Measurements from ENCODE around the gene KLF12.

DNA sequence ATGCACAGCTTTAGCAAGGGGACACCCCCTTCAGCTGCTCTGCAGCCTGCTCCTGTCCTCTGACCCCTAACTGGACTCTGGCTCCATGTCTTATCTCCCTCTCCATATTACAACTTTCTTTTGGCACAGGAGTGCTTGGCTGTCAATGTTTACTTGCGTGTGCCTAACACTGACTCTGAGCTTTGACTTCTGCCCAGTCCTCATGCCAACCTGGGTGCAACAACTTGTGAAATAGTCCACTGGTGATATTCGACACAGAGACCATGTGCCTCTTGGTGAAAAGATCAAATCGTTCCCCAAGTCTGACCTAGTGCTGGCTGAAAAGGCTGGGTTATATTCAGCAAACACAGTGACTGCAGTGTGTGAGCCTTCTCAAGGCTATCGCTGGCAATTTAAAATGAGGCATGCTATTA lies 34.1 kb upstream of the KLF12 start:
- TF ChIP-seq, protein P1, sequence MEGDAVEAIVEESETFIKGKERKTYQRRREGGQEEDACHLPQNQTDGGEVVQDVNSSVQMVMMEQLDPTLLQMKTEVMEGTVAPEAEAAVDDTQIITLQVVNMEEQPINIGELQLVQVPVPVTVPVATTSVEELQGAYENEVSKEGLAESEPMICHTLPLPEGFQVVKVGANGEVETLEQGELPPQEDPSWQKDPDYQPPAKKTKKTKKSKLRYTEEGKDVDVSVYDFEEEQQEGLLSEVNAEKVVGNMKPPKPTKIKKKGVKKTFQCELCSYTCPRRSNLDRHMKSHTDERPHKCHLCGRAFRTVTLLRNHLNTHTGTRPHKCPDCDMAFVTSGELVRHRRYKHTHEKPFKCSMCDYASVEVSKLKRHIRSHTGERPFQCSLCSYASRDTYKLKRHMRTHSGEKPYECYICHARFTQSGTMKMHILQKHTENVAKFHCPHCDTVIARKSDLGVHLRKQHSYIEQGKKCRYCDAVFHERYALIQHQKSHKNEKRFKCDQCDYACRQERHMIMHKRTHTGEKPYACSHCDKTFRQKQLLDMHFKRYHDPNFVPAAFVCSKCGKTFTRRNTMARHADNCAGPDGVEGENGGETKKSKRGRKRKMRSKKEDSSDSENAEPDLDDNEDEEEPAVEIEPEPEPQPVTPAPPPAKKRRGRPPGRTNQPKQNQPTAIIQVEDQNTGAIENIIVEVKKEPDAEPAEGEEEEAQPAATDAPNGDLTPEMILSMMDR (IDR thresholded peaks at IDR 0.05 in 4 of 5, conservative IDR thresholded peaks at IDR 0.05 in 1 of 5) = no peak
- peak in 1 of 2 donors; percentile 22 for TF ChIP-seq POLR2A (IDR thresholded peaks at IDR 0.05)

Data from gastrocnemius medialis (tissue), 4 donors.